Upper lobe of right lung (tissue), 1 donor: ENCODE results near the gene EIF2A. TPM values are rescaled to one million over a fixed set of nuclear protein-coding genes. Genes with fewer than 3 reads are reported as not detected.
"Not testable (repeated sequence)": the region's sequence is repeated elsewhere in the genome, so short reads cannot be mapped to it uniquely, and the experiment has no call there.

Source experiments
- ATAC-seq: fragments of 200-7000 bp; cut with Tn5 transposase; one replicate; pipeline ENCODE4 v1.9.1; 2020; ENCODE audit warnings: mild to moderate bottlenecking, moderate library complexity
- DNase-seq: peaks from one replicate; pipeline ENCODE4 v3.0.0-alpha.2; 2020
- H3K27ac ChIP-seq: fragments of 200-600 bp; one replicate; pipeline ENCODE4 v1.8.0; 2022
- H3K27me3 ChIP-seq: fragments of 200-600 bp; one replicate; pipeline ENCODE4 v1.8.0; 2022; ENCODE audit warnings: mild to moderate bottlenecking
- H3K36me3 ChIP-seq: fragments of 200-600 bp; one replicate; pipeline ENCODE4 v1.8.0; 2022
- H3K4me1 ChIP-seq: fragments of 200-600 bp; one replicate; pipeline ENCODE4 v1.8.0; 2022
- H3K4me3 ChIP-seq: fragments of 200-600 bp; one replicate; pipeline ENCODE4 v1.8.0; 2022; ENCODE audit warnings: mild to moderate bottlenecking
- H3K9me3 ChIP-seq: fragments of 200-600 bp; one replicate; pipeline ENCODE4 v1.8.0; 2022
- CTCF ChIP-seq: fragments of 200-600 bp; IDR thresholded peaks from one replicate; pipeline ENCODE4 v1.8.0; 2022; ENCODE audit warnings: antibody characterized with exemption
- intact Hi-C: fragments of 100-400 bp; cut with DNase I; formaldehyde crosslinking; loops from one replicate; pipeline ENCODE4 v1.11.0; 2022
- total RNA-seq: library from RNA; stranded (reverse); fragmentation: NEBNext Ultra II Directional; extraction: Animal tissue kit (Norgen Biotek cat#: 25700); gene quantifications from one replicate; pipeline ENCODE4 v1.2.1, GENCODE V29; 2021
- donor health status: DM: no; HTN: yes; CAD: no; lungs with severe emphysema.

EIF2A gene
- total RNA-seq, 1 donor from 2014 or later = 83.8 TPM

GRCh38 chr3:150611666-150612065, 65.1 kb downstream of the EIF2A start:
- Histone ChIP-seq H3K4me3 (no peak overlapping the region), H3K36me3 (peaks cover 18% of the 10 kb centered on the region), H3K4me1 (peaks cover 23% of the 10 kb centered on the region), H3K27ac (no peak overlapping the region), H3K9me3 (no peaks in the 10 kb centered on the region), H3K27me3 (no peaks in the 10 kb centered on the region)
- no peak for DNase-seq
- intact Hi-C loops = no loop called here
- ATAC-seq = peak; percentile 14
- TF ChIP-seq CTCF = no peak

GRCh38 chr3:150612494-150612893, 65.9 kb downstream of the EIF2A start:
- H3K27me3 ChIP-seq = no peaks in the 10 kb centered on the region
- H3K27ac ChIP-seq = no peak overlapping the region
- ATAC-seq (no peak), DNase-seq (no peak)
- peaks cover 15% of the 10 kb centered on the region for H3K4me1 ChIP-seq
- intact Hi-C loops = no loop called here
- TF ChIP-seq CTCF = no peak
- H3K36me3 ChIP-seq = peaks cover 18% of the 10 kb centered on the region
- H3K9me3 ChIP-seq = no peaks in the 10 kb centered on the region
- no peak overlapping the region for H3K4me3 ChIP-seq

- TF ChIP-seq CTCF = no peak
- Histone ChIP-seq H3K27ac (no peak overlapping the region), H3K36me3 (peaks cover 18% of the 10 kb centered on the region), H3K9me3 (no peaks in the 10 kb centered on the region), H3K4me1 (peaks cover 9% of the 10 kb centered on the region), H3K27me3 (no peaks in the 10 kb centered on the region), H3K4me3 (no peak overlapping the region)
- no peak for ATAC-seq
- intact Hi-C loops = no loop called here
- DNase-seq = no peak
Measured at GRCh38 chr3:150613034-150613433, 66.4 kb downstream of the EIF2A start.

GRCh38 chr3:150613709-150614480, 67.3 kb downstream of the EIF2A start:
- no peak overlapping the region for H3K27ac ChIP-seq
- H3K27me3 ChIP-seq = no peaks in the 10 kb centered on the region
- peaks cover 7% of the 10 kb centered on the region for H3K4me1 ChIP-seq
- TF ChIP-seq CTCF = no peak
- H3K4me3 ChIP-seq = no peak overlapping the region
- intact Hi-C loops = no loop called here
- no peak for ATAC-seq
- no peaks in the 10 kb centered on the region for H3K9me3 ChIP-seq
- no peak for DNase-seq
- H3K36me3 ChIP-seq = peaks cover 18% of the 10 kb centered on the region

GRCh38 chr3:150620002-150620689, 73.6 kb downstream of the EIF2A start:
- Histone ChIP-seq H3K36me3 (peaks cover 10% of the 10 kb centered on the region), H3K9me3 (no peaks in the 10 kb centered on the region), H3K27me3 (no peaks in the 10 kb centered on the region), H3K27ac (no peak overlapping the region), H3K4me1 (no peaks in the 10 kb centered on the region), H3K4me3 (no peak overlapping the region)
- ATAC-seq = no peak
- intact Hi-C loops = no loop called here
- no peak for TF ChIP-seq CTCF
- no peak for DNase-seq

- H3K9me3 ChIP-seq, H3K27ac ChIP-seq, H3K4me3 ChIP-seq, H3K27me3 ChIP-seq, ATAC-seq, H3K4me1 ChIP-seq, DNase-seq, intact Hi-C loops: not testable (repeated sequence)
- peaks cover 38% of the 10 kb centered on the region for H3K36me3 ChIP-seq
Measured at GRCh38 chr3:150622955-150623354, 76.4 kb downstream of the EIF2A start.
